Tibial artery (tissue), 4 donors: ENCODE data around the gene UBXN10.

Experiments
- DNase-seq, 2 donors: peaks; one replicate each; pipeline ENCODE4 v3.0.0-alpha.2; 2019
- H3K27ac ChIP-seq, 2 donors: fragments of 200-600 bp; sonication (generic) in 1 of 2; 1 replicate in 1 of 2; 2 replicates in 1 of 2; pipeline ENCODE4 v1.5.1; 2018 to 2019; ENCODE audit warnings: mild to moderate bottlenecking in 1 of 2
- H3K27me3 ChIP-seq, 2 donors: fragments of 200-600 bp; sonication (generic) in 1 of 2; one replicate each; pipeline versions ENCODE4 v1.5.1 to v1.6.0; 2016 to 2019
- H3K36me3 ChIP-seq, 3 donors: fragments of 200-600 bp; sonication (generic) in 2 of 3; one replicate each; pipeline ENCODE4 v1.5.1; 2016 to 2019; ENCODE audit warnings: mild to moderate bottlenecking in 2 of 3
- H3K4me1 ChIP-seq, 4 donors: fragments of 200-600 bp; sonication (generic) in 2 of 4; 1 replicate in 3 of 4; 2 replicates in 1 of 4; pipeline ENCODE4 v1.5.1; 2016 to 2019
- H3K4me3 ChIP-seq, 2 donors: fragments of 200-600 bp; sonication (generic) in 1 of 2; 1 replicate in 1 of 2; 2 replicates in 1 of 2; pipeline ENCODE4 v1.5.1; 2018 to 2019; ENCODE audit warnings: mild to moderate bottlenecking in 2 of 2
- H3K9me3 ChIP-seq, 3 donors: fragments of 200-600 bp; sonication (generic) in 1 of 3; one replicate each; pipeline ENCODE4 v1.5.1; 2016 to 2019
- CTCF ChIP-seq, 2 experiments: fragments of 200-600 bp in 1 of 2; fragments of 450-650 bp in 1 of 2; IDR thresholded peaks; one replicate each; pipeline ENCODE4 v1.5.1; 2017 to 2019; ENCODE audit warnings: antibody characterized with exemption in 2 of 2, mild to moderate bottlenecking in 1 of 2, moderate library complexity in 1 of 2
- intact Hi-C: fragments of 100-400 bp; cut with DNase I; formaldehyde crosslinking; loops from one replicate; pipeline ENCODE4 v1.15.0; 2023; ENCODE audit warnings: low total_unique reads

The UBXN10 gene

DNA sequence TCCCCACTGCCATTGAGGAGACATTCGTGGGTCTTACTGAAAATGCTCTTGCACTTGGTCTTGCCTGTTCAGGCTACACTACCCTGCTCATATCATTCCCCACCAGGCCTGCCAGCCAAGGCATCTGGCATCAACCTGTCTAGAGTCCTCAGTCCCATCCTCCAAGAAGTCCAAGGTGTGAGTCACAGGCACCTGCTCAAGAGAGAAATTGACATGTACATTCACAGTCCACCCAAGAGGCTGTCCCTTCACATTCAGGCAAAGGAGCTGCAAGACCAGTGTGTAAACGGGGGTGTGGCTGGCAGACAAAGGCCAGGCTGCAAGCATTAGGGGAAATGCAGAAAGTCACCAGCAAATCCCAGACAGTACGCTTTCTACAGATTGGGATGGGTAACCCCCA, 13.5 kb downstream of the UBXN10 start:
- no peak for DNase-seq
- TF ChIP-seq CTCF (IDR thresholded peaks at IDR 0.05), result no peak
- intact Hi-C loops, result no loop called here

GRCh38 chr1:20199840-20200239, 13.9 kb downstream of the UBXN10 start:
- H3K27me3 ChIP-seq, result peaks cover 0 to 32% of the 10 kb centered on the region in 2 donors
- no peaks in the 10 kb centered on the region for H3K9me3 ChIP-seq
- no peak for TF ChIP-seq CTCF (IDR thresholded peaks at IDR 0.05)
- DNase-seq, result no peak
- no peak overlapping the region for H3K4me3 ChIP-seq
- intact Hi-C loops, result no loop called here
- no peak overlapping the region for H3K27ac ChIP-seq
- H3K36me3 ChIP-seq, result no peaks in the 10 kb centered on the region
- no peaks in the 10 kb centered on the region for H3K4me1 ChIP-seq

More for the DNA sequence above, 13.5 kb downstream of the UBXN10 start:
- Histone ChIP-seq H3K36me3 (no peaks in the 10 kb centered on the region), H3K9me3 (no peaks in the 10 kb centered on the region), H3K4me1 (no peaks in the 10 kb centered on the region), H3K27ac (no peak overlapping the region), H3K4me3 (no peak overlapping the region), H3K27me3 (peaks cover 0 to 37% of the 10 kb centered on the region in 2 donors)

DNA sequence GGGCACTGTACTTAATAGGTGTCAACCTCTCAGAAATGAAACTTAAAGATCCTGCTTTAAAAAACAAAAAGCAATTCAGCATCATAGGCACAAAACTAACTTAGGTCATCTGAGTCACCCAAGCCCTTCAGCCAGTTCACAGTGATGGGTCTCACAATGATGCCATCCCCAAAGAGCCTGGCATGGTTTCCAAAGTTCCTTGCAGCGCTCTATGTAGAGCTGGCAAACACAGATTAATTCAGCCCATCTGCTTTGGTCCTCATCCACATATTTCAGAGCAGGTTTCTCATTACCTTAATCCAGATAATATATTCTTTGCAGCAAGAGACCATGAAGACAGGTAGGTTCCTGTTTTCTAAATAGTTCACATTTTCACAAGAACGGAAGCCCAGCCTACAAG, 15.1 kb downstream of the UBXN10 start:
- no peak for DNase-seq
- TF ChIP-seq CTCF (IDR thresholded peaks at IDR 0.05), result no peak
- intact Hi-C loops, result no loop called here

GRCh38 chr1:20202166-20202565, 16.3 kb downstream of the UBXN10 start:
- no peak for TF ChIP-seq CTCF (IDR thresholded peaks at IDR 0.05)
- intact Hi-C loops, result no loop called here
- DNase-seq, result no peak
- Histone ChIP-seq H3K9me3 (no peaks in the 10 kb centered on the region), H3K4me1 (no peaks in the 10 kb centered on the region), H3K4me3 (no peak overlapping the region), H3K36me3 (no peaks in the 10 kb centered on the region), H3K27me3 (peaks cover 0 to 17% of the 10 kb centered on the region in 2 donors), H3K27ac (no peak overlapping the region)

More for the DNA sequence above, 15.1 kb downstream of the UBXN10 start:
- no peak overlapping the region for H3K27ac ChIP-seq
- H3K4me3 ChIP-seq, result no peak overlapping the region
- no peaks in the 10 kb centered on the region for H3K4me1 ChIP-seq
- H3K9me3 ChIP-seq, result no peaks in the 10 kb centered on the region
- no peaks in the 10 kb centered on the region for H3K36me3 ChIP-seq
- H3K27me3 ChIP-seq, result peaks cover 0 to 21% of the 10 kb centered on the region in 2 donors

DNA sequence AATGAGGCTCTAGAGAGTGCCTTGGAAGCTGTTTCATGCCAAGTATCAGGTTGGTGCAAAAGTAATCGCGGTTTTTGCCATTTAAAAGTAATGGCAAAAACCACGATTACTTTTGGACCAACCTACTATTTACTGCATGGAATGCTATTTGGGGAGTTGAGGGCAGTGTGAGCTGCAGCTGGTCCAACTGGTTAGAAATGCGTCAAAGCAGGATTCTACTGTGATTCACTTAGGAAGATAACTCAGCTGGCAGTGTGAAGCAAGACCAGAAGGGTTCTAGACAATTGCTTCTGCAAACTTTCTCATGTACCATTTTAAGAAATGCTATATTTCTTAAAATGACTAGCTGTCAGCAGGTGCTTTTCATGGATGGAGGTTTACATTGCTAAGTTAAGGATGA, 21.6 kb downstream of the UBXN10 start:
- Histone ChIP-seq H3K27ac (no peak overlapping the region), H3K36me3 (no peaks in the 10 kb centered on the region), H3K9me3 (no peaks in the 10 kb centered on the region), H3K4me1 (peaks cover 0 to 5% (median under 1%) of the 10 kb centered on the region in 4 donors), H3K27me3 (peaks cover 0 to 42% of the 10 kb centered on the region in 2 donors), H3K4me3 (no peak overlapping the region)
- DNase-seq, result no peak
- no peak for TF ChIP-seq CTCF (IDR thresholded peaks at IDR 0.05)
- intact Hi-C loops, result no loop called here

DNA sequence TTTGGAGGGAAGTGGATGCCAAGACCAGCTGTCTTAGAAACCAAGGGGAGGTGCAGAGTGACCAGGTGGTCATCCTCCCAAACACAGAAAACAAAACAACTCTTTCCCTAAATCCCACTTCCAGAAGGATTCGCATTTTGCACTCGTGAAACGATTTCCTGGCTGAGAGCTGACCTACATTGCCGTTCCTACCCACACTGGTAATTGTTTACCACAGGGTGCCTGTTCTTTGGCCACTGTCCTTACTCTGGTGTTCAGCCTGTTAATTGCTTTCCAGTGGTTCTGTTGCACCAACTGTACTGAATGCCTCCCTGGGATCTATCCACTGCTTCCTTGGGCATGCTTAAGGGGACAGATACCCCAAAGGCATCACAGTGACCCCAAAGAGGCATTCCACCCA, 23.6 kb downstream of the UBXN10 start:
- no peak for DNase-seq
- intact Hi-C loops, result no loop called here
- peaks cover 0 to 12% (median 2%) of the 10 kb centered on the region in 4 donors for H3K4me1 ChIP-seq
- H3K27ac ChIP-seq, result no peak overlapping the region
- H3K27me3 ChIP-seq, result peaks cover 0 to 47% of the 10 kb centered on the region in 2 donors
- H3K36me3 ChIP-seq, result no peaks in the 10 kb centered on the region
- no peak overlapping the region for H3K4me3 ChIP-seq
- TF ChIP-seq CTCF (IDR thresholded peaks at IDR 0.05), result no peak
- H3K9me3 ChIP-seq, result no peaks in the 10 kb centered on the region
